KMS-11 (cell line): ENCODE measurements around the gene NKPD1.

Experiments
- H2AFZ ChIP-seq: fragments of 200-600 bp; sonication (generic); 2 replicates; pipeline ENCODE4 v1.6.1; 2016; ENCODE audit warnings: antibody characterized with exemption, mixed run types, low read depth
- H3K27ac ChIP-seq: fragments of 200-600 bp; sonication (generic); 2 replicates; pipeline ENCODE4 v1.6.1; 2016; ENCODE audit warnings: mild to moderate bottlenecking, mixed run types
- H3K27me3 ChIP-seq: fragments of 200-600 bp; sonication (generic); 2 replicates; pipeline ENCODE4 v1.6.1; 2017; ENCODE audit warnings: mild to moderate bottlenecking, low read depth, mixed run types, moderate library complexity; ENCODE audit not compliant: insufficient read depth
- H3K36me3 ChIP-seq: fragments of 200-600 bp; sonication (generic); 2 replicates; pipeline ENCODE4 v1.6.1; 2017; ENCODE audit warnings: mild to moderate bottlenecking, mixed run types; ENCODE audit not compliant: insufficient read depth
- H3K4me1 ChIP-seq: fragments of 200-600 bp; sonication (generic); 2 replicates; pipeline ENCODE4 v1.6.1; 2016; ENCODE audit warnings: mild to moderate bottlenecking, low read depth, mixed run types; ENCODE audit not compliant: poor library complexity, severe bottlenecking
- H3K4me2 ChIP-seq: fragments of 200-600 bp; sonication (generic); 2 replicates; pipeline ENCODE4 v1.7.0; 2016; ENCODE audit warnings: mild to moderate bottlenecking, mixed run types
- H3K4me3 ChIP-seq: fragments of 200-600 bp; sonication (generic); IDR thresholded peaks from 2 replicates; pipeline ENCODE4 v1.6.1; 2017; ENCODE audit warnings: low read depth, low read length, mixed read lengths; ENCODE audit not compliant: insufficient read depth
- H3K79me2 ChIP-seq: fragments of 200-600 bp; sonication (generic); 2 replicates; pipeline ENCODE4 v1.6.1; 2016; ENCODE audit warnings: low read depth, mixed run types; ENCODE audit not compliant: insufficient read depth
- H3K9ac ChIP-seq: fragments of 200-600 bp; sonication (generic); 2 replicates; pipeline ENCODE4 v1.6.1; 2016; ENCODE audit warnings: mild to moderate bottlenecking, mixed run types
- H4K20me1 ChIP-seq: fragments of 200-600 bp; sonication (generic); 2 replicates; pipeline ENCODE4 v1.6.1; 2016; ENCODE audit warnings: mild to moderate bottlenecking, mixed run types; ENCODE audit not compliant: insufficient read depth
- TF ChIP-seq, protein P1 (sequence below): fragments of 200-600 bp; sonication (generic); conservative IDR thresholded peaks from 2 replicates; pipeline ENCODE4 v1.6.1; 2017; ENCODE audit warnings: low read depth, mild to moderate bottlenecking, antibody characterized with exemption, low read length, moderate library complexity, mixed read lengths

NKPD1 gene

DNA sequence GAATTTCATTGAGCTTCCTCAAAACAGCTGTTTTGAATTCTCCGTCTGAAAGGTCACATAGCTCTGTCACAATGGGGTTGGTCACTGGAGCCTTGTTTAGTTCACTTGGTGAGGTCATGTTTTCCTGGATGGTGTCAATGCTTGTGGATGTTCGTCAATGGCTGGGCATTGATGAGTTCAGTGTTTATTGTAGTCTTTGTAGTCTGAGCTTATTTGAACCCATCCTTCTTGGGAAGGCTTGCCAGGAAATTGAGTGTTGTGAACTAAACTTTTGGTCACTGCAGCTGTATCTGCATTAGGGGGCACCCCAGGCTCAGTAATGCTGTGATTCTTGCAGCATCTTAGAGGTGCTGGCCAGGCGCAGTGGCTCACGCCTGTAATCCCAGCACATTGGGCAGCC is 39.8 kb upstream of the NKPD1 start:
- Histone ChIP-seq H3K27ac (no peak overlapping the region), H3K27me3 (no peaks in the 10 kb centered on the region), H3K36me3 (no peaks in the 10 kb centered on the region), H2AFZ (no peak overlapping the region), H3K79me2 (no peaks in the 10 kb centered on the region), H3K4me1 (no peaks in the 10 kb centered on the region), H3K9ac (no peak overlapping the region), H3K4me2 (no peak overlapping the region), H4K20me1 (no peaks in the 10 kb centered on the region), H3K4me3 (no peak overlapping the region)
- TF ChIP-seq, protein P1, sequence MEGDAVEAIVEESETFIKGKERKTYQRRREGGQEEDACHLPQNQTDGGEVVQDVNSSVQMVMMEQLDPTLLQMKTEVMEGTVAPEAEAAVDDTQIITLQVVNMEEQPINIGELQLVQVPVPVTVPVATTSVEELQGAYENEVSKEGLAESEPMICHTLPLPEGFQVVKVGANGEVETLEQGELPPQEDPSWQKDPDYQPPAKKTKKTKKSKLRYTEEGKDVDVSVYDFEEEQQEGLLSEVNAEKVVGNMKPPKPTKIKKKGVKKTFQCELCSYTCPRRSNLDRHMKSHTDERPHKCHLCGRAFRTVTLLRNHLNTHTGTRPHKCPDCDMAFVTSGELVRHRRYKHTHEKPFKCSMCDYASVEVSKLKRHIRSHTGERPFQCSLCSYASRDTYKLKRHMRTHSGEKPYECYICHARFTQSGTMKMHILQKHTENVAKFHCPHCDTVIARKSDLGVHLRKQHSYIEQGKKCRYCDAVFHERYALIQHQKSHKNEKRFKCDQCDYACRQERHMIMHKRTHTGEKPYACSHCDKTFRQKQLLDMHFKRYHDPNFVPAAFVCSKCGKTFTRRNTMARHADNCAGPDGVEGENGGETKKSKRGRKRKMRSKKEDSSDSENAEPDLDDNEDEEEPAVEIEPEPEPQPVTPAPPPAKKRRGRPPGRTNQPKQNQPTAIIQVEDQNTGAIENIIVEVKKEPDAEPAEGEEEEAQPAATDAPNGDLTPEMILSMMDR = no peak

- Histone ChIP-seq H3K27ac (no peak overlapping the region), H3K4me3 (no peak overlapping the region)
- TF ChIP-seq, protein P1 = no peak
These were observed 35.0 kb upstream of the NKPD1 start for GRCh38 chr19:45195764-45196163.

GRCh38 chr19:45191375-45191774 is 30.6 kb upstream of the NKPD1 start:
- H3K4me1 ChIP-seq = no peaks in the 10 kb centered on the region
- no peak overlapping the region for H3K4me3 ChIP-seq
- H3K4me2 ChIP-seq = no peak overlapping the region
- no peak overlapping the region for H3K27ac ChIP-seq
- H3K27me3 ChIP-seq = no peaks in the 10 kb centered on the region
- H4K20me1 ChIP-seq = no peaks in the 10 kb centered on the region
- H3K79me2 ChIP-seq = no peaks in the 10 kb centered on the region
- H3K9ac ChIP-seq = no peak overlapping the region
- TF ChIP-seq, protein P1 = no peak
- no peaks in the 10 kb centered on the region for H3K36me3 ChIP-seq
- H2AFZ ChIP-seq = no peak overlapping the region

More at GRCh38 chr19:45195764-45196163, 35.0 kb upstream of the NKPD1 start:
- no peaks in the 10 kb centered on the region for H4K20me1 ChIP-seq
- no peaks in the 10 kb centered on the region for H3K27me3 ChIP-seq
- H3K9ac ChIP-seq = no peak overlapping the region
- no peaks in the 10 kb centered on the region for H3K79me2 ChIP-seq
- H3K4me1 ChIP-seq = no peaks in the 10 kb centered on the region
- no peaks in the 10 kb centered on the region for H3K36me3 ChIP-seq
- H2AFZ ChIP-seq = no peak overlapping the region
- H3K4me2 ChIP-seq = no peak overlapping the region

DNA sequence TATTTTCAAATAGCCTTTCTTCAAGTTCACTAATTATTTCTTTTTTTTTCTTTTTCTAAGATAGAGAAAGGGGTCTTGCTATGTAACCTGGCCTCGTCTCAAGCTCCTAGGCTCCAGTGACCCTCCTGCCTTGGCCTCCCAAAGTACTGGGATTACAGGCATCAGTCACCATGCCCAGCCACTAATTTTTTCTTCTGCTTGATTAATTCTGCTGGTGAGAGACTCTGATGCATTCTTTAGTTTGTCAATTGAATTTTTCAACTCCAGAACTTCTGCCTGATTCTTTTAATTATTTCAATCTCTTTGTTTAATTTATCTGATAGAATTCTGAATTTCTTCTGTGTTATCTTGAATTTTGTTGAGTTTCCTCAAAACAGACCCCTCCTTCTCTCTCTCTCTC is 29.2 kb upstream of the NKPD1 start:
- H4K20me1 ChIP-seq = no peaks in the 10 kb centered on the region
- no peaks in the 10 kb centered on the region for H3K4me1 ChIP-seq
- H3K9ac ChIP-seq = no peak overlapping the region
- H3K27me3 ChIP-seq = no peaks in the 10 kb centered on the region
- H3K27ac ChIP-seq = no peak overlapping the region
- H3K4me3 ChIP-seq = no peak overlapping the region
- TF ChIP-seq, protein P1 = no peak
- no peaks in the 10 kb centered on the region for H3K36me3 ChIP-seq
- no peak overlapping the region for H3K4me2 ChIP-seq
- H3K79me2 ChIP-seq = no peaks in the 10 kb centered on the region
- H2AFZ ChIP-seq = no peak overlapping the region
